ENCODE data around the gene ROPN1L.

Gene ROPN1L

DNA sequence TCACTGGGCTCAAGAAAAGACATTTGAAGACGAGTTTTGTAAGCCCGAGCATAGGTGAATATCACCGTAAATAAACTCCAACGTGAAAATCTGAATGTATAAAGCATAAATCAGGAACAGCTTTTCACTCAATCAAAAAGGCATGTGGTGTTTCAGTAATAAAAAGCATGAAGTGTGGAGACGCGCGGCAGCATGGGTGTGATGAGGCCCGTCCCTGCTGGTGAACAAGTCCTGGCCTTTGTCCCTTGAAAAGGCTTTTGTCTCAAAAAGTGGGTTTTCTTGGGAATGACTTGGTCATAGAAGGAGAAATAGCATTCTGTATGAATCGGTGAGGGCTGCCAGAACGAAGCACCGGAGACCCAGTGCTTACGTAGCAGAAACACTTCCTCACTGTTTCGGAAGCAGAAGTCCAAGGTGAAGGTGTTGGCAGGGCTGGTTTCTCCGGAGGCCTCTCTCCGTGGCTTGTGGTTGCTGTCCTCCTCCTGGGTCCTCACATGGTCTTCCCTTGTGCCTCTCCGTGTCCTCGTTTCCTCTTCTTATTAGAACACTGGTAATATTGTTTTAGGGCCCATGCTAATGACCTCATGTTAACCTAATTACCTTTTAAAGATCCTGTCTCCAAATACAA lies 24.9 kb downstream of the ROPN1L start:
- TF ChIP-seq, protein P1, sequence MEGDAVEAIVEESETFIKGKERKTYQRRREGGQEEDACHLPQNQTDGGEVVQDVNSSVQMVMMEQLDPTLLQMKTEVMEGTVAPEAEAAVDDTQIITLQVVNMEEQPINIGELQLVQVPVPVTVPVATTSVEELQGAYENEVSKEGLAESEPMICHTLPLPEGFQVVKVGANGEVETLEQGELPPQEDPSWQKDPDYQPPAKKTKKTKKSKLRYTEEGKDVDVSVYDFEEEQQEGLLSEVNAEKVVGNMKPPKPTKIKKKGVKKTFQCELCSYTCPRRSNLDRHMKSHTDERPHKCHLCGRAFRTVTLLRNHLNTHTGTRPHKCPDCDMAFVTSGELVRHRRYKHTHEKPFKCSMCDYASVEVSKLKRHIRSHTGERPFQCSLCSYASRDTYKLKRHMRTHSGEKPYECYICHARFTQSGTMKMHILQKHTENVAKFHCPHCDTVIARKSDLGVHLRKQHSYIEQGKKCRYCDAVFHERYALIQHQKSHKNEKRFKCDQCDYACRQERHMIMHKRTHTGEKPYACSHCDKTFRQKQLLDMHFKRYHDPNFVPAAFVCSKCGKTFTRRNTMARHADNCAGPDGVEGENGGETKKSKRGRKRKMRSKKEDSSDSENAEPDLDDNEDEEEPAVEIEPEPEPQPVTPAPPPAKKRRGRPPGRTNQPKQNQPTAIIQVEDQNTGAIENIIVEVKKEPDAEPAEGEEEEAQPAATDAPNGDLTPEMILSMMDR (IDR thresholded peaks at IDR 0.05; ENCODE audit: extremely low read depth, missing control alignments) = no peak
- no peak for DNase-seq (ENCODE audit: low spot score)

DNA sequence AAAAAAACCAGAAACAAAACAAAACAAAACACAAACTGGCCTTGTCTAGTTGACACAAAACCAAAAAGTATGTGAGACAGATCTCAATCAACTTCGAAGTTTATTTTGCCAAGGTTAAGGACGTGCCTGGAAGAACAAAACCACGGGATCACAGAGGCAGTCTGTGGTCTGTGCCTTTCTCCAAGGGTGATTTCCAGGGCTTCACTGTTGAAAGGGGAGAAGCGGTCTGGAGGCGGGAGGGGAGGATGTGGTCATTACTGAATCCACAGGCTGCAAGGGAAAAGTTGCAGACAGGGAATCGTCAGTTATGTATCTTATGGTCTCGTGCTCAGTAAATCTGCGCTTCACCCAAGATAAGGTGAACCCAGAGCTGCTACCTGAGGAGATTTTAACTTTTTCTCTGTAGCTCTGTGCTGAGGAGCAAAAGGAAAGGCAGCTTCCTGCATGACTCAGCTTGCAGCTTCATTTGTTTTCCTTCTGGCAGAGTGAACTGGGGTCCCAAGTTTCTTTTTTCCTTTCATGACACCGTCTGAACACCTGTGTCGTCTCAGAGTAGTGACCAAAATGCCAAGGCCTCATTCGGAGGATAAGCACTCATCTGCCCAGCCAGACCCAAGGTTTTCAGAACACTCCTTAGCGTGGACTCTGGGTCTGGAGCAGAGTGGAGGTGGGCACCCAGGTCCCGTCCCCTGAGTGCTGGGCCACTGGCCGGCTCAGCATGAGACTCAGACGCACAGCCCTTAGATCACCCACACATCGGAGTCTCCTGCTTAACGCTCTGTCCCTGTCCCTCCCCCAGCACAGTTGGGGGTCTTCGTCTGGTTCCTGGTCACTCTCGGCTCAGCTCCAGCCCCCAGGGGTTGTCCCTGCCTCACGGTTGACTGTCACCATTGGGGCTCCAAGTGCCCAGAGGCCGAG lies 25.9 kb downstream of the ROPN1L start:
- no peak for DNase-seq (ENCODE audit: low spot score)
- TF ChIP-seq, protein P1 (IDR thresholded peaks at IDR 0.05; ENCODE audit: extremely low read depth, missing control alignments) = no peak

DNA sequence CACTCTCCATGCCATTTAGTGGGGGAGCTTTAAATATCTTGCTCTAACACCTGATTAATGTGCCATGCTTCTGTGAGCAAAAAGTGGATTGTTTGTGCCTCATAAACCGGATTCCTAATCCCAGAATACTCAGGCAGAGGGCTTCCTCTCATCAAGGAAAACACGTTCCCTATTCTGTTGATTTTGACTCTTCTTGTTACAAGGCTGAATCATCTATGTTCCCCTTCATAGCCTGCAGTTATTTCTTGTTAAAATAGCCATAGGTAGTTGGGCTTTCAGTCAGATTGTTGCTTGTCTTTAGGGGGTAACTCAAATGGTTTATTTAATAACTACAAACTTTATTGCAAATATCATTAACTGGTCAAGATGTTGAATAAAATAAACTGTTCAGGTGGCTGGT lies 26.6 kb downstream of the ROPN1L start:
- TF ChIP-seq, protein P1 (IDR thresholded peaks at IDR 0.05; ENCODE audit: extremely low read depth, missing control alignments) = no peak
- DNase-seq (ENCODE audit: low spot score) = no peak

DNA sequence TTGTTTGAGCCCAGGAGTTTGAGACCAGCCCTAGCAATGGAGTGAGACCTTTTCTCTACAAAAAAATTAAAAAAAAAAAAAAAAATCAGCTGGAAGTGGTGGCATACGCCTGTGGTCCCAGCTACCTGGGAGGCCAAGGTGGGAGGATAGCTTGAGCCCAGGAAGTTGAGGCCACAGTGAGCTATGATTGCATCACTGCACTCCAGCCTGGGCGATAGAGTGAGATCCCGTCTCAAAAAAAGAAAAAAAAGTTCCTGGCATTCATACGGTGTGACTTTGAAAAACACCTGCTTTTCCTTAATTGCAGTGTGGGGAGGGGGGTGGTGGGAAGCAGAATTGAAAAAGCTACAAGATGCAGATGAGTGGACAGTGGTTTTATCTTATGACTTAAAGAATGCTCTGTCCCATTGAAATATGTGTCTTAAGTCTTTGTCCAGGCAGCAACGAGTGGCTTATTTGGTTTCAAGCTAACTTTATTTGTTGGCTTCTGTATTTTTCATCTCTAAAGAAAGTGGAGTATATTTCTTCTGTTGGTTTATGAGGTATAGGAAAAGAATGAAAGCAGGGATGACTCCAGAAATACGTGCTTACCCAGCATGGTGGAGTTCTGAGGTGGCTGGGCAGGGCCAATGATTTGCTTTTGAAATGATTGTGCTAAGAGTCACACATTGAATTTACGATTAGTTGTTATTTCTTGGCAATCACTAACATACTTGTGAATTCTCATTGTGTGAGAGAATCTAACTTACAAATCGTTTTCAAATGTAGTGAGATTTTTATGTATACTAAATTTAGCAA lies 27.8 kb downstream of the ROPN1L start:
- TF ChIP-seq, protein P1 (IDR thresholded peaks at IDR 0.05; ENCODE audit: extremely low read depth, missing control alignments) = no peak
- DNase-seq (ENCODE audit: low spot score) = no peak

DNA sequence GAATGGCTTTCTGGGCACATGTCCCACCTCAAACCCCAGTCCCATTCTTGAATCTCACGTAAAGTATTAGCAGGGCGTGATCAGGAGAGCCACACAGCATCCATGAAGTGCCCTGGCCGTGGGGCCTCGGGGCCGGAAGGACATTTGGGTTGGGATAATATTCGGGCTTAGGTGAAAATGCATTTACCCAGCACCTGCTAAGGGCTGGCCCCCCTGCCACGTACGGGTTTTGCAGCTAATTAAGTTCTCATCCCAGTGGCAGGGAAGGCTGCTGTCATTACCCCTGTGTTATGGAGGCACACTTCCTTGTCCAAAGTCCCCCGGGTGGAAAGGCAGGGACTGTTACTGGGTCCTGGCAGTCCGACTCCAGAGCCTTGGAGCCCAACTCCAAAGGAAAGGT lies 29.0 kb downstream of the ROPN1L start:
- TF ChIP-seq, protein P1 (IDR thresholded peaks at IDR 0.05; ENCODE audit: extremely low read depth, missing control alignments) = no peak
- DNase-seq (ENCODE audit: low spot score) = no peak

DNA sequence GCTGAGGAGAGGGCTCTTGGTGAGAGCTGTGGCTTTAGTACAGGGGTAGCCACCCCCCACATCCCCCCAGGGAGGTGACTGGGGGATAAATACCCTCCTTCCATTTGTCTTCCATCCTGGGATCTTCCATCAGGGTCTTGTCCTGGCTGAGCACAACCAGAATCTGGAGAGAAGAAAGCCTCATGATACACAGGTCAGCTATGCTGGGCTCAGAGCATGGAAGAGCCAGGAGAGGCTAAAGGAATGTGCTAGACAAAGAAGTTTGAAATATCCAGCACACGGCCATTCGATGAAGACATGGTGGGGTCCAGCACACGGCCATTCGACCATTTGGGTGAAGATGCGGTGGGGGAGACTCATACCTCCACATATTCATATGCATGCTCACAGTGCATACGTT lies 30.0 kb downstream of the ROPN1L start:
- DNase-seq (ENCODE audit: low spot score) = no peak
- TF ChIP-seq, protein P1 (IDR thresholded peaks at IDR 0.05; ENCODE audit: extremely low read depth, missing control alignments) = no peak
